ENCODE data around the gene RHBDD1.

DNA sequence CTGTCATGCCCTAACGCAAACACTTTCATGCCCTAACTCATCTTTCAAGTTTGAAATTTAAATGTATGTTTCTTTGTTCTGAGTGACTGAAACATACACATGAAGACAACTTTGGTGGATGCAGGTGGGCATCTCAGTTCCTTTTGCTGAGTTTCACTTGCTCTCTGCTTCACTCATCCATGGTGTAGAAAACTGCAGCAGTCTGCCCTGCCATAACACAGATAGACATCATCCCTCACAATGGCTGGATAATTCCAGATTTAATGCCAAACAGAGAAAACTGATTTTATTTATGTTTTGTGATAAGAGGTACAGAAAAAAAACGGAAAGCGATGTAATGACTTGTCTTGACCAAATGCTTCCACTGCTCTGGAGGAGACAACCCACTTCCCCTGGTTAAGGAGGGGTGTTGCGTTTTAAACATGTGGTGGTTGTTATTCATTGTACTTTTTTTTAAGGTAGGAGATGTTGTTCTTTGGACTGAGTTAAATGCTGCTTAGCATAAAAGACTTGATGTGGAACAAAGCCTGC is 70.4 kb downstream of the RHBDD1 start:
- TF ChIP-seq CTCF (IDR thresholded peaks at IDR 0.05) (no peak), POLR2A (IDR thresholded peaks at IDR 0.05) (no peak)

Data from uterus (tissue), 2 donors.